ENCODE data around the gene RAB40A. TPM values are rescaled to one million over a fixed set of nuclear protein-coding genes. Genes with fewer than 3 reads are reported as not detected.

The RAB40A gene
- total RNA-seq, 1 experiment from 2014 or later, result not detected

- Histone ChIP-seq H3K9ac (ENCODE audit: extremely low read depth, insufficient read length, low read length) (no peak overlapping the region), H3K4me2 (ENCODE audit: insufficient read depth, insufficient read length, low read length) (no peak overlapping the region), H3T11ph (ENCODE audit: low read length) (no peak overlapping the region), H3K18ac (ENCODE audit: insufficient read length, low read depth, low read length) (no peak overlapping the region), H3K56ac (ENCODE audit: insufficient read length, low read depth, low read length) (no peak overlapping the region), H2BK20ac (ENCODE audit: low read depth, low read length, poor library complexity, severe bottlenecking) (no peak overlapping the region), H2BK15ac (ENCODE audit: low read depth, low read length) (no peak overlapping the region), H3K23ac (ENCODE audit: insufficient read length, low read depth, low read length) (no peak overlapping the region), H4K5ac (ENCODE audit: insufficient read length, low read depth, low read length) (no peak overlapping the region), H2AFZ (ENCODE audit: low read length) (no peak overlapping the region), H3K27me3 (ENCODE audit: insufficient read depth, low read length) (no peaks in the 10 kb centered on the region), H3K79me1 (ENCODE audit: insufficient read depth, low read depth, low read length, poor library complexity, severe bottlenecking) (no peaks in the 10 kb centered on the region), H2BK5ac (ENCODE audit: insufficient read length, low read length) (no peak overlapping the region), H3K14ac (ENCODE audit: insufficient read depth, low read length) (no peak overlapping the region), H2BK12ac (ENCODE audit: insufficient read length, low read depth, low read length) (no peak overlapping the region), H3K4ac (ENCODE audit: low read depth, low read length) (no peak overlapping the region), H2BK120ac (ENCODE audit: low read depth, low read length, poor library complexity, severe bottlenecking) (no peak overlapping the region), H4K8ac (replicated peaks; ENCODE audit: insufficient read length, low read depth, low read length) (no peak overlapping the region), H3K9me3 (ENCODE audit: control insufficient read depth, low read depth, low read length) (no peaks in the 10 kb centered on the region), H3K27ac (ENCODE audit: insufficient read length, low read depth, low read length) (no peak overlapping the region), H3K79me2 (ENCODE audit: insufficient read depth, low read length) (no peaks in the 10 kb centered on the region), H2AK5ac (ENCODE audit: insufficient read length, low read length) (no peak overlapping the region), H4K20me1 (ENCODE audit: control insufficient read depth, insufficient read depth, insufficient read length) (no peaks in the 10 kb centered on the region), H3K23me2 (ENCODE audit: insufficient read length, low read depth, low read length, poor library complexity, severe bottlenecking) (no peaks in the 10 kb centered on the region), H3K4me1 (ENCODE audit: insufficient read depth, low read length) (no peaks in the 10 kb centered on the region), H4K91ac (ENCODE audit: insufficient read length, low read depth, low read length) (no peak overlapping the region)
- peaks cover 0 to 44% of the 10 kb centered on the region in 2 experiments; a peak in 2 of 5 replicates for H3K9me3 Mint-ChIP-seq
- H3K4me1 Mint-ChIP-seq, result peaks cover 3% of the 10 kb centered on the region in 2 experiments; a peak in 1 of 4 replicates
- no peak for DNase-seq
- WGBS (ENCODE audit: extremely low coverage, insufficient read length, low lambda C conversion rate), result no CpG with 5 or more reads among the region's 5 CpGs
- no peaks in the 10 kb centered on the region; the same call in 1 of the 2 replicates for H3K27me3 Mint-ChIP-seq (ENCODE audit: low read depth)
- H3K4me3 Mint-ChIP-seq, result no peak overlapping the region
- peaks cover 0 to 6% (median 0%) of the 10 kb centered on the region in 3 experiments; a peak in 2 of 7 replicates for H3K36me3 Mint-ChIP-seq (ENCODE audit: insufficient read depth in 1 of 3, low read depth in 3 of 3)
- no peak for TF ChIP-seq CTCF (conservative IDR thresholded peaks at IDR 0.05)
- no peak overlapping the region for H3K27ac Mint-ChIP-seq
Measured at GRCh38 chrX:103498786-103499185, 20.5 kb downstream of the RAB40A start.
